Anterior cingulate cortex (tissue), 58 donors: ENCODE measurements around the gene CCNY.
"Not testable (repeated sequence)": the region's sequence is repeated elsewhere in the genome, so short reads cannot be mapped to it uniquely, and the experiment has no call there.

Experiments
- DNase-seq, 58 donors: peaks; one replicate each; lab custom pipeline; 2025; lab: John Stamatoyannopoulos, UW

The CCNY gene

GRCh38 chr10:35501923-35502322 lies 165.6 kb downstream of the CCNY start:
- no peak for DNase-seq

DNA sequence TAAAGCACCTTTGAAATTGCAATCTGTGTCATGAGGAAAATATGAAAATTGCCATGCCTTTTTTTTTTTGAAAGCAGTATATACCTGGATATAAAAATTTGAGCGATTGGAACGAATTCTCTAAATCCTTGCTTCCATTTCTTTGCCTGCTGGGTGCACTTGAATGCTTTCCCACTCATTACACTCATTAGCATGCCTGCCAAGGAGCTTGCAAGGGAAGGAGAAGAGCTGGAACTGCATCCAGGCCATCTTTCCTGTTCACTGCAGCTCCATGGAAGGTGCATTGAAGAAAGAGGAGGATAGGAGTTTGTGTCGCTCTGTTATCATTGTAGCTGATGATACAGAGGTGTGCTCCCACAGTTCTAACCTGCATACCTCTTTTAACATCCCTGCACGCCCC lies 166.4 kb downstream of the CCNY start:
- peak in 14 of 58 donors; percentile 8 to 54 (median 23) for DNase-seq

GRCh38 chr10:35503578-35503977 lies 167.3 kb downstream of the CCNY start:
- DNase-seq: no peak

DNA sequence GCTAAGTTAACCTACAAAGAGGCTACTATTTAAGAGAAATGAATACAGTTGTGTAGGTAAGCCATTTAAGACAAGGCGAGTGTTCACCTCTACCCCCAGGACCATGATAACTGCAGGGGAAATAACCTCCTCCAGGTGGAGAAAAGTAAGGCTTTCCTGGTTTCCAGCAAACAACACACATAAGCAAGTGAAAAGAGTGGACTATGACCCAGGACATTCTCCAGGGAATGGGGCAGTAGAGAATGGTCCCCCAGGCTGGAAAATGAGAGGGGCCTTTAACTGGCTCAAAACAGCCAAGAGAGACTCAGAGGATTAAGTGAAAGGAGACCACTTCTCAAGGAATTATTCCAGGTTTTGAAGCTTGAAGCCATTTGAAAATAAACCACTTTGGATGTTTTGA lies 167.8 kb downstream of the CCNY start:
- DNase-seq: no peak

GRCh38 chr10:35505241-35505873 lies 169.0 kb downstream of the CCNY start:
- DNase-seq: no peak

- DNase-seq: no peak
These were observed 170.4 kb downstream of the CCNY start for GRCh38 chr10:35506741-35507140.

GRCh38 chr10:35507519-35508109 lies 171.3 kb downstream of the CCNY start:
- DNase-seq: no peak

DNA sequence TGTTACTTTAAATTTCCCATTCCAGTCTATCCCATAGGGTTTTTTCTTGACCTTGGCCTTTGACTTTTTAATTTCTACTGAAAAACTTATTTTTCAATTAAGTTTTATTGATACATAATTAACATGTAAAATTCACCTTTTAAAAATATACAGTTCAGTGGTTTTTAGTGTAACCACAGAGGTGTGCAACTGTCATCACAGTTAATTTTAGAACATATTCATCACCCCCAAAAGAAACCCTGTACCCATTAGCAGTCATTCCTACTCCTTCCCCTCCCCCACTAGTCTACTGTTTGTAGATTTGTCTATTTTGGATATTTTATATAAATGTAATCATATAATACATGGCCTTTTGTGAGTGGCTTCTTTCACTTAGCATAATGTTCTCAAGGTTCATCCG lies 172.3 kb downstream of the CCNY start:
- no peak for DNase-seq

GRCh38 chr10:35510891-35511290 lies 174.6 kb downstream of the CCNY start:
- no peak for DNase-seq

- DNase-seq: no peak
These were observed 175.3 kb downstream of the CCNY start for GRCh38 chr10:35511647-35512046.

DNA sequence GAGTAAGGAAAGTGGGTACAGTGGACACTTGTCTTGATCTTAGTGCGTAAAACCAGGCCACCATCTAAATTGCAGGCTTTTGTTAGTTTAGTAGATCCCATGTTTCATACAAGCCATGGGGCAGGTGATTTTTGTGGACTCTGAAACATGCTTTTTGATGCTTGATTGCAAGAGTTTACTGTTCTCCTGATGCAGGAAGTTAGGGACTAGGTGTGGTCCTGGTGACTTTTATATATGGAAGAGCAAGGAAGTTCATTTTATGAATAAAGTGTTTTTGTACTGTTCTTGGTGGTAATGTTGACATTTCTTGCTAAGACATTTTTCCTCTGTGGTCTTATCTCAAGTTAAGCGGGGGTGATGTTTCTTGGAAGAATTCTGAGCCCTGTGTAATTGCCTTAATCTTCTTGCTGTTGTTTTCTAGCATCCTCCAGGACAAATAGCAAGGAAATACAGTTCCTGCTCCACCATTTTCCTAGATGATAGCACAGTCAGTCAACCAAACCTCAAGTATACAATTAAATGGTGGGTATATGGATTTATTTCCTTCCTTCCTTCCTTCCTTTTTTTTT lies 179.9 kb downstream of the CCNY start:
- no peak for DNase-seq

GRCh38 chr10:35517431-35518181 lies 181.3 kb downstream of the CCNY start:
- DNase-seq: peak in 18 of 58 donors; percentile 8 to 67 (median 26)

GRCh38 chr10:35518187-35518586 lies 181.9 kb downstream of the CCNY start:
- not testable (repeated sequence) for DNase-seq

DNA sequence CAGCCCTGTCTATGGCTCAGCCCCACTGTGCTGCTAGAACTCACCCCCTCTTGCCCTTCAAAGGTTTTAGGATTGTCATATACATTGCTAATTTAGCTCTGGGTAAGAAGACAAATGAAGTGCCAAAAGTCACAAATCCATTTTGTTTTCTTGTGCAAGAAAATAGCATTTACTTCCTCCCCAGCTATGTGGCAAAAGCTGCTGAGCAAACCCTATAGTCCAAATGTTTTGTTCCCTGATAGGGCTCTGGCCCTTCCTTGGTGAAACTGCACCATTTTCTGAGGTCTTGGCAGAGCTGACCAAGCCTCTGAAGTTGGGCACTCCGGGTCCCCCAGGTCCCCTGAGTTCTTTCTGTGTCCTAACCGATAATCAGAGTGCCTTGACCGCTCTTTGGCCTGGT lies 184.7 kb downstream of the CCNY start:
- DNase-seq: no peak

DNA sequence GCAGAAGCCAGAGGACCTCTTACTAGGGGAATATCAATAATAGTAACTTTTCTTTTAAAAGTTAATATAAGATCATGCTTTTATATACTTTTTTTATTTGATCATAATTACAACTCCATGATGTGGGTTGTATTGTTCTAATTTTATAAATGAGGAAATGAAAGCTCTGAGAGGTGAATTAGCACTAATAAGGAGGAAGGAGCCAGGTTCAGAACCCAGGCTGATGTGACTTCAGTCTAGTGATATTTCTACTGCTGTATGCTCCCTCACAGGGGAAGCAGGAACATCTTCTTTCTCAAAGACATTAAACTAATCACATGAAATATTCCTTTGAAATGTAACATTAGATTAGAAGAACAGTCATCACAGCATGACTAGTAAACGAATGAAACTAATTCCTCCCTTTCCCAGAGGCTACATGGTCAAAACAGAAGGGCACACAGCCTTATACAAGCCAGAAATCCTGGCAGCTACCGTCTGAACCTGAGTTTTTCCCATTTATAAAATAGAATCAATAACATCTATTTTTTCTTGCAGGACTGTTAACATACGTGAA lies 187.4 kb downstream of the CCNY start:
- DNase-seq: no peak

- DNase-seq: peak in 2 of 58 donors; percentile 6
These were observed 190.4 kb downstream of the CCNY start for GRCh38 chr10:35526746-35527145.

GRCh38 chr10:35532141-35532540 lies 195.8 kb downstream of the CCNY start:
- peak in 17 of 58 donors; percentile 5 to 44 (median 26) for DNase-seq

DNA sequence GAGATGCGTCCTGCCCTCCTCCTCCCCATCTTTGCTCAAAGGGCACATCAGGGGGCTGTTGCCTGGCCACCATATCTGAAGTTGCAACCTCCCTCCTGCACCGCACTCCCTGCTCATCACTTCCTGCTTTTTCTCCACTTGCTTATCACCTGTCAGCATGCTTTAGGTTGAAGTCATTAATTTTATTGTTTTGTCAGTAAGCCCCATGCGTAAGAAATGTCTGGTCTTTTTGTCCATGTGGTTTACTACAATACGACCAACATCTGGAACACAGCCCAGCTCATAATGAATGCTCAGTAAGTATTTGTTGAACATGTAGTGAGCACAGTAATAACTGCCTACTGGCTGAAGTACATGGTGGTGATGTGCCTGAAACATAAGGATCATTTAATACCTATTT lies 197.3 kb downstream of the CCNY start:
- DNase-seq: no peak

DNA sequence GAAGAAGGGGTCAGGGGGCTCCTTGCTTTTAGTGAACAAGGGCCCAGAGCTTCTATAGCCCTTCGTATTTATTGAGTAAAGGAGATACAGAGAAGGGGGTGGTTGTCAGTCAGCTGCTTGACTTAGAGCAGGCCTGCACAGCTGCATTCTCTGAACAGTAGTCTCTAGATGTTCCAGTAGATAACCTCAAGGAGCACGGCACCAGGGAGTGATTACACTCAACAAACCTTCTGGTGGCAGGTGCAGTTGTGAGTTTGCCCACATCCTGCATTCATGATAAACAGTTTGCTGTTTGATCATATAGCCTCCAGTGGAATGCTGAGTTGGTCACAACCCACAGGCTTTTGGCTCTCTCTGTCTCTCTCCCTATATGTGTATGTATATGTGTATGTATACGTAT lies 198.8 kb downstream of the CCNY start:
- DNase-seq: no peak

DNA sequence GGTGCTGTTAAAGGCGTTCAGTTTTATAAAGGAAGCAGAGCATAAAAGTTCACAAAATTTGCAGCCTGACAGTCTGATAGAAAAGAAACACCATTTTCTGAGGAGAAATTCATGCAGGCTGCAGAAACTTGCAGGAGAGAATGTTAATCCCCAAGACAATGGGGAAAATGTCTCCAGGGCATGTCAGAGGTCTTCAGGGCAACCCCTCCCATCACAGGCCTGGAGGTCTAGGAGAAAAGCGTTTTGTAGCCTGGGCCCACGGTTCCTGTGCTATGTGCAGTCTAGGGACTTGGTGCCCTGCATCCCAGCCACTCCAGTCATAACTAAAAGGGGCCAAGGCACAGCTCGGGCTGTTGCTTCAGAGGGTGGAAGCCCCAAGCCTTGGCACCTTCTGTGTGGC lies 200.5 kb downstream of the CCNY start:
- no peak for DNase-seq

DNA sequence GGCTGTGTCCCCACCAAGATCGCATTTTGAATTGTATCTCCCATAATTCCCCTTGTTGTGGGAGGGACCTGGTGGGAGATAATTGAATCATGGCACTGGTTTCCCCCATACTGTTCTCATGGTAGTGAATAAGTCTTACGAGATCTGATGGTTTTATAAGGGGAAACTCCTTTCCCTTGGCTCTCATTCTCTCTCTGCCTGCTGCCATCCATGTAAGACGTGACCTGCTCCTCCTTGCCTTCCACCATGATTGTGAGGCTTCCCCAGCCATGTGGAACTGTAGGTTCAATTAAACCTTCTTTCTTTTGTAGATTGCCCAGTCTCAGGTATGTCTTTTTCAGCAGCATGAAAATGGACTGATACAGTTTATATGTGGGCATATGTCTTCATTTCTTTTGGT lies 201.6 kb downstream of the CCNY start:
- DNase-seq: not testable (repeated sequence)
